Gastrocnemius medialis (tissue), 4 donors: ENCODE measurements around the gene UBE2E1. TPM values are rescaled to one million over a fixed set of nuclear protein-coding genes. Genes with fewer than 3 reads are reported as not detected.

Experiments
- ATAC-seq, 2 donors: fragments of 150-250 bp; one replicate each; pipeline ENCODE4 v1.9.1; 2016
- DNase-seq, 2 donors: peaks; one replicate each; pipeline ENCODE4 v3.0.0-alpha.2; 2019
- H3K27ac ChIP-seq, 4 donors: fragments of 200-600 bp; sonication (generic); 1 replicate in 1 of 4; 2 replicates in 3 of 4; pipeline ENCODE4 v1.5.1; 2016 to 2018; ENCODE audit warnings: mild to moderate bottlenecking in 2 of 4, moderate library complexity in 1 of 4
- H3K27me3 ChIP-seq, 3 donors: fragments of 200-600 bp; sonication (generic) in 2 of 3; 1 replicate in 1 of 3; 2 replicates in 2 of 3; pipeline versions ENCODE4 v1.5.1 to v1.6.0; 2016 to 2019; ENCODE audit warnings: mild to moderate bottlenecking in 1 of 3, moderate library complexity in 1 of 3
- H3K36me3 ChIP-seq, 2 donors: fragments of 200-600 bp; sonication (generic) in 1 of 2; one replicate each; pipeline ENCODE4 v1.5.1; 2017 to 2018
- H3K4me1 ChIP-seq, 2 donors: fragments of 200-600 bp; sonication (generic) in 1 of 2; one replicate each; pipeline ENCODE4 v1.5.1; 2016 to 2017; ENCODE audit warnings: mild to moderate bottlenecking in 2 of 2
- H3K4me3 ChIP-seq, 4 donors: fragments of 200-600 bp; sonication (generic) in 3 of 4; 1 replicate in 1 of 4; 2 replicates in 3 of 4; pipeline ENCODE4 v1.5.1; 2016 to 2019; ENCODE audit warnings: mild to moderate bottlenecking in 2 of 4
- H3K9me3 ChIP-seq, 3 donors: fragments of 200-600 bp; sonication (generic) in 2 of 3; 1 replicate in 1 of 3; 2 replicates in 2 of 3; pipeline ENCODE4 v1.5.1; 2016 to 2019
- POLR2A ChIP-seq, 2 donors: fragments of 450-650 bp; IDR thresholded peaks; one replicate each; pipeline ENCODE4 v1.6.1; 2017; ENCODE audit warnings: antibody characterized with exemption in 2 of 2, mild to moderate bottlenecking in 2 of 2, moderate library complexity in 2 of 2
- in situ Hi-C, 4 donors: fragments of 200-750 bp; cut with MboI; loops; one replicate each; pipeline versions ENCODE4 v1.15.0 to v1.8.0; 2017; ENCODE audit warnings: low sequenced_read_pairs in 4 of 4
- intact Hi-C: fragments of 100-400 bp; cut with DNase I; formaldehyde crosslinking; loops from one replicate; pipeline ENCODE4 v1.15.1; 2023; ENCODE audit warnings: low total_unique reads
- total RNA-seq, 4 donors: library from RNA; depleted of rRNA; stranded (reverse); fragments of >200 nt; gene quantifications; one replicate each; pipeline versions ENCODE4 v1.1.0 to v1.2.3, GENCODE V29; 2016
- TF ChIP-seq, protein P1 (sequence below), 5 experiments: fragments of 450-650 bp in 3 of 5; fragments of 200-600 bp in 2 of 5; sonication (generic) in 2 of 5; IDR thresholded peaks in 4 of 5; conservative IDR thresholded peaks in 1 of 5; 1 replicate in 4 of 5; 2 replicates in 1 of 5; pipeline ENCODE4 v1.5.1; 2016 to 2019; ENCODE audit warnings: antibody characterized with exemption in 5 of 5, mild to moderate bottlenecking in 3 of 5, moderate library complexity in 3 of 5

Gene UBE2E1
- total RNA-seq, 4 donors from 2014 or later, result 54.8 to 153 (median 109) TPM

DNA sequence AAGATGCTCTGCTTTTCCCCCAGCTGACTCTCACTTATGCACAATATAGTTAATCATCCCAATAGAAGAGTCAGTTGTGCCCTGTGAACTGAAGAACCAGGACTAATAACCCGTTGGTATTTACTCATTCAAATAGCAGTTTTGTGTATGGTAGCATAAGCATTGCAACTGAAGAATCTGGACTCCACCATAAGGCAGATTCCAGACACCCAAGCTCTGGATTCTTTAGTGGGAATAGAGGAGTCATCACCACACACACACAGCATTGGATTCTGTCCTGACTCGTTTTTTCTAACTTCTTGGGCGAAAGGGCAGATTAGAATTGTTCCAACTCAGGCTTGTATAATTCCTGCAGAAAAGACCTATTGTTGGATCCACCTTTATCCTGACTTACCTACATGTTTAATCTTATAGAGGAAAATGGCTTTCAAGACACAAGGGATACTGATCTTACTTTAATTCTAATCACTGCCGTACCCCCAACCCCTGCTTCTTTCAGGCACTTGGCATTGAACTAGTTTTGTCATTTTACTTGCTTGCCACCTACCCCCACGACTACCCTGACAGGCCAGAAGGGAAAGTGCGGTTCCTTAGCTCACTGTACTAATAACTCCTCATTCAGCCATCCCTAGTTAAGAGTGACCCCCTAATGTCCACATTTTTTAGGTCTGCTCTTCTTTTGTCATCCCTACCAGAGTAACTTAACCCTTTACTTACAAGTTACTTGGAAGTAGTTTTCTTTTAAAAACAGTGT, 68.8 kb downstream of the UBE2E1 start:
- no peak overlapping the region for H3K4me3 ChIP-seq
- H3K36me3 ChIP-seq, result no peaks in the 10 kb centered on the region
- TF ChIP-seq, protein P1, sequence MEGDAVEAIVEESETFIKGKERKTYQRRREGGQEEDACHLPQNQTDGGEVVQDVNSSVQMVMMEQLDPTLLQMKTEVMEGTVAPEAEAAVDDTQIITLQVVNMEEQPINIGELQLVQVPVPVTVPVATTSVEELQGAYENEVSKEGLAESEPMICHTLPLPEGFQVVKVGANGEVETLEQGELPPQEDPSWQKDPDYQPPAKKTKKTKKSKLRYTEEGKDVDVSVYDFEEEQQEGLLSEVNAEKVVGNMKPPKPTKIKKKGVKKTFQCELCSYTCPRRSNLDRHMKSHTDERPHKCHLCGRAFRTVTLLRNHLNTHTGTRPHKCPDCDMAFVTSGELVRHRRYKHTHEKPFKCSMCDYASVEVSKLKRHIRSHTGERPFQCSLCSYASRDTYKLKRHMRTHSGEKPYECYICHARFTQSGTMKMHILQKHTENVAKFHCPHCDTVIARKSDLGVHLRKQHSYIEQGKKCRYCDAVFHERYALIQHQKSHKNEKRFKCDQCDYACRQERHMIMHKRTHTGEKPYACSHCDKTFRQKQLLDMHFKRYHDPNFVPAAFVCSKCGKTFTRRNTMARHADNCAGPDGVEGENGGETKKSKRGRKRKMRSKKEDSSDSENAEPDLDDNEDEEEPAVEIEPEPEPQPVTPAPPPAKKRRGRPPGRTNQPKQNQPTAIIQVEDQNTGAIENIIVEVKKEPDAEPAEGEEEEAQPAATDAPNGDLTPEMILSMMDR (IDR thresholded peaks at IDR 0.05 in 4 of 5, conservative IDR thresholded peaks at IDR 0.05 in 1 of 5), result no peak
- no peak for TF ChIP-seq POLR2A (IDR thresholded peaks at IDR 0.05)
- H3K4me1 ChIP-seq, result peaks cover 61 to 64% of the 10 kb centered on the region in 2 donors
- DNase-seq (no peak), ATAC-seq (peak; percentile 37 to 48)
- no peaks in the 10 kb centered on the region for H3K27me3 ChIP-seq
- in situ Hi-C loops (loop anchor here in 2 of 4 donors (25.0 kb wide), 2 partner anchors 363 to 813 kb away; no protein-coding TSS in a partner anchor), intact Hi-C loops (loop anchor here (5.0 kb wide), 1 partner anchor 32 kb away; no protein-coding TSS in a partner anchor)
- H3K27ac ChIP-seq, result peak overlapping the region; percentile 20 to 56 (median 38)
- no peaks in the 10 kb centered on the region for H3K9me3 ChIP-seq

GRCh38 chr3:23875113-23875725, 69.5 kb downstream of the UBE2E1 start:
- intact Hi-C loops (loop anchor here (5.0 kb wide), 1 partner anchor 33 kb away; no protein-coding TSS in a partner anchor), in situ Hi-C loops (loop anchor here in 2 of 4 donors (25.0 kb wide), 2 partner anchors 362 to 812 kb away; no protein-coding TSS in a partner anchor)
- TF ChIP-seq, protein P1 (IDR thresholded peaks at IDR 0.05 in 4 of 5, conservative IDR thresholded peaks at IDR 0.05 in 1 of 5), result no peak
- no peak for TF ChIP-seq POLR2A (IDR thresholded peaks at IDR 0.05)
- H3K4me3 ChIP-seq, result no peak overlapping the region
- no peak overlapping the region for H3K27ac ChIP-seq
- DNase-seq, result no peak
- no peaks in the 10 kb centered on the region for H3K9me3 ChIP-seq
- ATAC-seq, result no peak
- H3K36me3 ChIP-seq, result no peaks in the 10 kb centered on the region
- no peaks in the 10 kb centered on the region for H3K27me3 ChIP-seq
- H3K4me1 ChIP-seq, result peaks cover 54 to 58% of the 10 kb centered on the region in 2 donors

DNA sequence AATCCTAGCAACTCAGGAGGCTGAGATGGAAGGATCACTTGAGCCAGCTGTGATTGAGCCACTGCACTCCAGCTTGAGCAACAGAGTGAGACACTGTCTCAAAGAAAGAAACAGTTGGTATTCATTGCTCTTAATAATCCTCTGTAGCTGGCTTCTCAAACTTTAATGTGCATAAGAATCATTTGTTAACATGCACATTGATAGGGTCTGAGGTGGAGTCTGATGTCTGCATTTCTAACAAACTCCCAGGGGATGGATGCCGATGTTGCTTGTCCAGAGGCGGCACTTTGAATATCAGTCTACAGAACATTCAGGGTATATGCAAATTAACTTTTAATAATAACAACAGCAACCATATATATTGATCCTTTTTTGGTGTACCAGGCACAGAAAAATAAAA, 71.2 kb downstream of the UBE2E1 start:
- intact Hi-C loops, result loop anchor here (5.0 kb wide), 1 partner anchor 35 kb away; no protein-coding TSS in a partner anchor
- H3K27me3 ChIP-seq, result no peaks in the 10 kb centered on the region
- in situ Hi-C loops, result loop anchor here in 2 of 4 donors (25.0 kb wide), 2 partner anchors 360 to 810 kb away; no protein-coding TSS in a partner anchor
- no peaks in the 10 kb centered on the region for H3K9me3 ChIP-seq
- DNase-seq (no peak), ATAC-seq (no peak)
- no peak for TF ChIP-seq POLR2A (IDR thresholded peaks at IDR 0.05)
- TF ChIP-seq, protein P1 (IDR thresholded peaks at IDR 0.05 in 4 of 5, conservative IDR thresholded peaks at IDR 0.05 in 1 of 5), result no peak
- no peak overlapping the region for H3K4me3 ChIP-seq
- H3K36me3 ChIP-seq, result no peaks in the 10 kb centered on the region
- no peak overlapping the region for H3K27ac ChIP-seq
- peaks cover 56% of the 10 kb centered on the region in 2 donors for H3K4me1 ChIP-seq

GRCh38 chr3:23877329-23877980, 71.7 kb downstream of the UBE2E1 start:
- Histone ChIP-seq H3K36me3 (no peaks in the 10 kb centered on the region), H3K27me3 (no peaks in the 10 kb centered on the region), H3K9me3 (no peaks in the 10 kb centered on the region), H3K4me3 (no peak overlapping the region), H3K27ac (no peak overlapping the region), H3K4me1 (peaks cover 56% of the 10 kb centered on the region in 2 donors)
- intact Hi-C loops (loop anchor here (5.0 kb wide), 1 partner anchor 35 kb away; no protein-coding TSS in a partner anchor), in situ Hi-C loops (loop anchor here in 2 of 4 donors (25.0 kb wide), 2 partner anchors 360 to 810 kb away; no protein-coding TSS in a partner anchor)
- ATAC-seq (peak in 1 of 2 donors; percentile 9), DNase-seq (peak in 1 of 2 donors; percentile 33)
- TF ChIP-seq, protein P1 (IDR thresholded peaks at IDR 0.05 in 4 of 5, conservative IDR thresholded peaks at IDR 0.05 in 1 of 5), result no peak
- no peak for TF ChIP-seq POLR2A (IDR thresholded peaks at IDR 0.05)
